T-helper 17 cell (primary cell): ENCODE results near the gene TMEM178B. TPM values are rescaled to one million over a fixed set of nuclear protein-coding genes. Genes with fewer than 3 reads are reported as not detected.

ENCODE experiments used
- ATAC-seq: fragments of 150-1000 bp; cut with Tn5 transposase; 2 replicates; pipeline ENCODE4 v1.10.0; 2021; ENCODE audit warnings: mild to moderate bottlenecking, moderate library complexity
- DNase-seq, 3 donors: peaks; one replicate each; pipeline versions ENCODE4 v3.0.0 to v3.0.0-alpha.2; 2020 to 2021
- H3K9me3 ChIP-seq: one replicate; pipeline ENCODE4 v1.7.0; 2013; ENCODE audit warnings: low read length, mild to moderate bottlenecking; ENCODE audit not compliant: control insufficient read depth, poor library complexity, severe bottlenecking
- H3K27ac Mint-ChIP-seq: one replicate; pipeline ENCODE4 v1.8.0; 2022; ENCODE audit warnings: mild to moderate bottlenecking, moderate library complexity, mixed read lengths
- H3K27me3 Mint-ChIP-seq: one replicate; pipeline ENCODE4 v1.8.0; 2022; ENCODE audit warnings: mixed read lengths
- H3K36me3 Mint-ChIP-seq: one replicate; pipeline ENCODE4 v1.8.0; 2022; ENCODE audit warnings: low read depth, mixed read lengths
- H3K4me1 Mint-ChIP-seq: one replicate; pipeline ENCODE4 v1.8.0; 2022; ENCODE audit warnings: mild to moderate bottlenecking, mixed read lengths
- H3K4me3 Mint-ChIP-seq: one replicate; pipeline ENCODE4 v1.8.0; 2022; ENCODE audit warnings: mild to moderate bottlenecking, moderate library complexity, mixed read lengths
- total RNA-seq, 4 donors: library from RNA in 2 of 4; stranded (reverse) in 2 of 4; gene quantifications; one replicate each; pipeline ENCODE4 v1.2.3 and lab custom pipeline; 2022 to 2026

Gene TMEM178B
- total RNA-seq, 2 donors from 2014 or later, result 0.90 to 0.96 TPM

DNA sequence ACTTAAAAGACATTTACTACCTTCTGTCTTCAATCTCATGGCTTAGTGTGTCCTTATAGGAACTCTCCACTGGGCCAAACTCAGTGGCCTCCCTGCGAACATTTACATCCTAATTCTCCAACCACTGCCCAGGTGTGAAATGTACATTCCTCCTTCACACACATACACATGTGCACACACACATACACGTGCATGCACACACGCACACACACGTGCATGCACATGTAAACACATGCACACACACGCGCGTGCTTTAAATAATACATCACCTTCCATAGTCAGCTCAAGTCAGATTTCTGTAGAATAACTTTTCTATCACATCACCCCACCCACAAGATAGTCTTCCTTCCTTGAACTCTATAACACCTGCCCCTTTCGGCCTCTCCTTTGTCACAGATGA is 216.5 kb downstream of the TMEM178B start:
- Mint-ChIP-seq H3K36me3 (no peaks in the 10 kb centered on the region), H3K4me1 (peaks cover 2% of the 10 kb centered on the region)
- no peak for ATAC-seq

DNA sequence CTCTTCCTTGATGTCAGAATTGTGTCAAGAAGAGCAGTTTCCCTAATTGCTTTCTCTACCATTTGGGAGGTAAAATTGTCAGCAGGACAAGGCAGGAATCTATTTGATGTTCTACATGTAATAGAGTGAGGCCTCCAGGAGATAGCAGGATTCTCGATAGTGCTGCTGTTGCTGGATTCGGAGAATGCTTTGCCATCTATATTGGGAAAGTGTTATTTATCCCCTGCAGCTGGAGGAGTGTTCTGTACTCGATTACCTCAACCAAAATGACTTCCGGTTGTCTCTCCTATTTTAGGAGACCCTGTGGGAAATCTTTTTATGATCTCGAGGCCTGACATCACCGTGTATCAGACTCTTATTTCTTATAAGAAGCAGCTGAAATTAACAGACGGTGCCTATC is 217.1 kb downstream of the TMEM178B start:
- H3K27ac Mint-ChIP-seq, result no peak overlapping the region
- ATAC-seq (no peak), DNase-seq (no peak)
- H3K27me3 Mint-ChIP-seq, result peaks cover 26% of the 10 kb centered on the region
- no peak overlapping the region for H3K4me3 Mint-ChIP-seq
- no peaks in the 10 kb centered on the region for H3K9me3 ChIP-seq
- no peaks in the 10 kb centered on the region for H3K36me3 Mint-ChIP-seq
- peaks cover 2% of the 10 kb centered on the region for H3K4me1 Mint-ChIP-seq

More for the DNA sequence above, 216.5 kb downstream of the TMEM178B start:
- no peak overlapping the region for H3K27ac Mint-ChIP-seq
- DNase-seq, result no peak
- peaks cover 26% of the 10 kb centered on the region for H3K27me3 Mint-ChIP-seq
- H3K9me3 ChIP-seq, result no peaks in the 10 kb centered on the region
- H3K4me3 Mint-ChIP-seq, result no peak overlapping the region

DNA sequence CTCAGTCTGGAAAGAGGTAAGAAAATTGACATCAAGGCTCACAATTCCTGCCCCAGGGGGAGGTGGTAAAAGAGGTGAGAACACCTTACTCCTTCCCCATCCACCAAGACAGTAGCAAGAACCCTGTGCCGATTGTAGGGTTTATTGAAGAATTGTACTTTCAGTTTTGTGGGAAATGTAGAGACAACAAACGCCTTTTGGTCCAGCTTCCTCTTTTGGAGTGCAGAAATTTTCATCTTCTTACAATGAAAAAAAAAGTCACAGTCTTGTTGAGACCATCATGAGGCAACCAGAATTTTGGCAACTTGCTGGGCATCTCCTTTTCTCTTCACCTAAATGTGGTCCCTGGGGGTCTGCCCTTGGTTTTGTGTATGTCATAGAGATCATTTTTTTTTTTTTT is 217.7 kb downstream of the TMEM178B start:
- no peak overlapping the region for H3K4me3 Mint-ChIP-seq
- H3K27ac Mint-ChIP-seq, result no peak overlapping the region
- ATAC-seq, result no peak
- no peaks in the 10 kb centered on the region for H3K9me3 ChIP-seq
- H3K36me3 Mint-ChIP-seq, result no peaks in the 10 kb centered on the region
- no peak for DNase-seq
- H3K27me3 Mint-ChIP-seq, result peaks cover 26% of the 10 kb centered on the region
- H3K4me1 Mint-ChIP-seq, result peaks cover 2% of the 10 kb centered on the region

DNA sequence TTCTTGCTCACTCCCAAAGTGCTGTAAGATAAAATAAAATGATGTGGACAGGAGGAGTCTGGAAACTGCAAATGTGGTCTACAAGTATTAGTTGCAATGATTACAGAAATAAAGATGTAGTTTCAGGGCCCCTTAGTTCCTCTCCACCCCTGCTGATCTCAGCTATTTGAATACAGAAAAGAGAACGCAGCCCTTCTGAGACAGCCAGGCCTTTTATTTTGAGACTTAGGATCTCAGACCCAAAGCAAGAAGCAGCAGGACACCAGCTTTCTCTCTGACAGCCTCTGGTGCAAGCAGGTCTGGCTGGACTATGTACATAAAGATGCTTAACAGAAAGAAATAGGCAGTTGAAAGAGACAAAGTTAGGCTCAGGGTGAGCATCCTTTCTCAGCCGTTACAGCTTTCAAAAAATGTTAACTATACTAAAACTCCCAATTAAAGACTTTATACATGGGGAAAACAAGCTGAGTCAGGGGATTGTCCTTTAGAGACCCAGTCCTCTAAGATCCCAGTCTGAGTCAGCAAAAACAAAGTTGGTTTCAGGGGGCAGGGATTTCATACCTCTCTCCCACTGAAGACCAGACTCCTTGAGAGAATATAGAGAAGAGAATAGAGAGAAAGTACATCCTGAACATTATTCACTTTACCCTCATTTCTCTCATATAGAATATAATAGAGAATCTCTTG is 220.4 kb downstream of the TMEM178B start:
- no peaks in the 10 kb centered on the region for H3K36me3 Mint-ChIP-seq
- H3K9me3 ChIP-seq, result no peaks in the 10 kb centered on the region
- H3K4me3 Mint-ChIP-seq, result no peak overlapping the region
- H3K4me1 Mint-ChIP-seq, result peaks cover 2% of the 10 kb centered on the region
- DNase-seq, result no peak
- H3K27me3 Mint-ChIP-seq, result peaks cover 13% of the 10 kb centered on the region
- H3K27ac Mint-ChIP-seq, result no peak overlapping the region
- no peak for ATAC-seq

DNA sequence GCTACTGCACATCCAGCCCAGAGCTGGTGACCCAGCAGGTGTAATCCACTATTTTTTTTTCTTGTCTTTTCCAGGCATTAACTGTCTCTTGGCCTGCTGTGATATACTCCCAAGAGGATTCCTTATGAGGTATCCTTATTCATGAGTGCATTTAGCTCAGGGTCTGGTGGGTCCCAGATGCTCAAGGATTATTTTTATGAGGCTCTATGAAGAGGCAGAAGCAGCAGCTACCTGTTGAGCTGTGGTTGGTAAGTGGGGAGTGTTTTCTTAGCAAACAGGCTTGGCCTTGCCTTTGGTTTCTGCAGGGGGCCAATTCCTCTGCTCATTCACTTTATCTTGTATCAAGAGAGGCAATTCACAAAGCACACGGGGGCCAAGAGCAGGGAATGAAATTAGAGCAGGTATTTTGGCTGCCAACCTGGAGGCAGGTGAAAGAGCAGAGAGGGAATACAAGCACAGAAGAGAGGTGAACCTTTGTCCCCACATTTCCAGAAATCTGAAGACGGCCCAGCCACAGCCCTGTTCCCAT is 221.6 kb downstream of the TMEM178B start:
- DNase-seq, result no peak
- Mint-ChIP-seq H3K27me3 (peaks cover 10% of the 10 kb centered on the region), H3K36me3 (no peaks in the 10 kb centered on the region), H3K4me3 (no peak overlapping the region), H3K4me1 (peaks cover 2% of the 10 kb centered on the region), H3K27ac (no peak overlapping the region)
- no peak for ATAC-seq
- H3K9me3 ChIP-seq, result no peaks in the 10 kb centered on the region

DNA sequence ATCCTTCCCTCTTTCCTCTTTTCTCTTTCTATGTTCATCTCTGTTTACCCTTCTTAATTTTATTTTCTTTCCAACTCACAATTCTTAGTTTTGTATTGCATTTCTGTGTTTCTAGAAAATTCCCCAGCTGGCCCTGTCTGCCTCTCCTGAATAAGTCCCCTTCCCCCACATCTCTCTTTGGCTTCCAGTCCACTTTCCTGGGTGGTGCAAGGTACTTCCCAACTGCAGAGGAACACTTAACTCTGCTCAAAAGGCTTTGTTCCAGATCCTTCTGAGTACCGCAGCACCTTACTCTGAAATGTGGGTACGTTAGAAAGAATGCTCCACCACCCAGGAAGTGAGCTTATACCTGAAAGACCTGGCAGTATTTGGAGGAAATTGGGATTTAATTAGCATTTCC is 227.0 kb downstream of the TMEM178B start:
- peaks cover 6% of the 10 kb centered on the region for H3K27me3 Mint-ChIP-seq
- no peaks in the 10 kb centered on the region for H3K36me3 Mint-ChIP-seq
- no peak overlapping the region for H3K4me3 Mint-ChIP-seq
- DNase-seq (no peak), ATAC-seq (no peak)
- no peaks in the 10 kb centered on the region for H3K4me1 Mint-ChIP-seq
- no peak overlapping the region for H3K27ac Mint-ChIP-seq
- no peaks in the 10 kb centered on the region for H3K9me3 ChIP-seq

DNA sequence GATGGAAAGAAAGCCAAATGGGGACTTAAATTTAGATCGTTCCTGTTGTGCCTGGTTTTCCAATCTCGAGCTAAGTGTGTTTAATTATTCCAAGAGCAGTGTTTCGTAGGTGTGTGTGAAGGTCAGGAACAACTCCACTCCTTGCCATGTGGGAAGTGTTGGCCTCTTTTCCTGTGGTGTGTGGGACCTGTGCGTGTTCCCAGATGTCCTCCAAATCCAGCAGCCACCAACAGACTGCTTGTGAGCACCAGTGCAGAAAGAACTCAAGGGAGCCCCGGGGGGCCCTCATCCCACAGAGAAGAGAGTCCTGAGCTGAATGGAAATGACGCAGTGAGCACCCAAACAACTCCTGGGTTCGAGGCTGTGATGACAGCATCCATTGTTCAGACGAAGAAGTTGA is 227.7 kb downstream of the TMEM178B start:
- no peak overlapping the region for H3K27ac Mint-ChIP-seq

DNA sequence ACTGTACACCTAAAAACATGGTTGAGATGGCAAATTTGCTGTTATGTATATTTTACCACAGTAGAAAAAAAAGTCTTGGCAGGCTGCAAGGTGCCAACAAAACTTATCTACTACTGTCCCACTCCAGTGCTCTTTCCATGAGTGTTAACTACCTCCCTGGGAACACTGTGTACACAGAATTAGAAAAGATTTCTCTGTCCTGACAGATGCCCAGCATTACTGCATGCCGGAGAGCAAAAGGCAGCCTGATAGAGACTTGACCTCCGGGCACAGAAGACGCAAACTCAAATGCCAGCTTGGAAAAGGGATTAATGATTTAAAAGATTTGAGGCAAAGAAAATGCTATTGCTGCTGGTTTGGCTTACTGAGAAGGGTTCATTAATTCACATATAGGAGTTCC is 228.8 kb downstream of the TMEM178B start:
- Mint-ChIP-seq H3K27me3 (peaks cover 6% of the 10 kb centered on the region), H3K27ac (no peak overlapping the region), H3K36me3 (no peaks in the 10 kb centered on the region), H3K4me1 (no peaks in the 10 kb centered on the region), H3K4me3 (no peak overlapping the region)
- no peak for ATAC-seq
- no peak for DNase-seq
- H3K9me3 ChIP-seq, result no peaks in the 10 kb centered on the region

More for the DNA sequence above, 227.7 kb downstream of the TMEM178B start:
- Mint-ChIP-seq H3K36me3 (no peaks in the 10 kb centered on the region), H3K27me3 (peaks cover 6% of the 10 kb centered on the region), H3K4me3 (no peak overlapping the region), H3K4me1 (no peaks in the 10 kb centered on the region)
- H3K9me3 ChIP-seq, result no peaks in the 10 kb centered on the region
- ATAC-seq, result no peak
- DNase-seq, result no peak

DNA sequence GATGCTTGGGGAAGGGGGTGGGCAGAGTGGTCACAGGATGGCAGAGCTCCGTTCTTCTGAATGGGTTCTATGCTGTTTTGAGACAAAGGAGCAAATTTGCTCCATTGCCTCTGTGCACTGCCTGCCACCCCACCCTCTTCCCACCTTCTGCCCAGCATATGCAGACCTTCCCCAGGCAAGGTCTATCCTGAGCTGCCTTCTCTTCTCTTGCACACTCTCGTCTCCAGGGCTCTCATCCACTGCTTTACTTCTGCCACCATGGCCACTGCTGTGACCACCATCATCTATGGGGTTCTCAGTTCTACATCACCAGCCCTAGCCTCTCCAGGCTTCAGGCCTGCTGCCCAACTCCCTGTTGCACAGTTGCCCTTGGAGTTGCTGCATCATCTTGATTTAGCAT is 230.4 kb downstream of the TMEM178B start:
- H3K27me3 Mint-ChIP-seq, result peaks cover 6% of the 10 kb centered on the region
- no peak overlapping the region for H3K27ac Mint-ChIP-seq
- no peak for ATAC-seq
- H3K9me3 ChIP-seq, result no peaks in the 10 kb centered on the region
- no peak overlapping the region for H3K4me3 Mint-ChIP-seq
- H3K4me1 Mint-ChIP-seq, result no peaks in the 10 kb centered on the region
- no peak for DNase-seq
- H3K36me3 Mint-ChIP-seq, result no peaks in the 10 kb centered on the region

DNA sequence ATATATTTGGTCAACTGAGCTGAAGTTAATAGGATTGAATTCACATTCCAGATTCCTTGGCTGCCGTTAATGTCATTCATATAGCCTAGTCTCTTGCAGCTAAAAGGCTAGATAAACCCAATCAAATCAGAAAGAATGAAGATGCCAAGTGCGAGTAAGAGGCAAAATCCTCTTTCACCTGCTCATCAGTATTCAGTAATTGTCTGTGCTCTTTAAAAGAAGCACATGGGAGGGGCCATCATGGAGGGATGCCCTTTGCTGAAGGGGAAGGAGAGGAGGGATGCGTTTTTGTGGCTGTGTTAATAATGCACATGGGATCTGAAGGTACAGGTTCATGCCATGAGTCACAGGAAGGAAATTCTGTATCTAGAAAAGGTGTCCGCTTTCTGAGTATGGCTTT is 232.2 kb downstream of the TMEM178B start:
- Mint-ChIP-seq H3K4me1 (no peaks in the 10 kb centered on the region), H3K27me3 (peaks cover 6% of the 10 kb centered on the region), H3K36me3 (no peaks in the 10 kb centered on the region), H3K4me3 (no peak overlapping the region), H3K27ac (no peak overlapping the region)
- no peak for DNase-seq
- no peak for ATAC-seq
- no peaks in the 10 kb centered on the region for H3K9me3 ChIP-seq

DNA sequence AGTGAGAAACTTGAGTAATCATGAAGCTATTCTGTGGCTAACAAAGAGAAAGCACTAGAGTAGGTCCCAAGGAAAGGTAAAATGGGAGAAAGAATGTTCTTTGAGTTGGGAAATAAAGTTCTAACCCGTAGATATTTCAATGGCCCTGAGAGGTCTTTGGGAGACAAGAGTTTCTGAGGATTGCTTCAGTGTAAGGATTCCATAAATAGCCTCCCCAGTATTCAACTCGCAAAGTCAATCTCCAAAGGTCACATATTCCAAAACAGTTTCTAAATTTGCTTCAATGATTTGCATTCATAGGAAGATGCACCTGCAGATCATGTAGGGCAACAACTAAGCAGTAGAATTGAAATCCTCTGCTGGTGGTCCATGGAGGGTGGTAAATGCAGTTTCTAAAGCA is 238.5 kb downstream of the TMEM178B start:
- Mint-ChIP-seq H3K4me3 (no peak overlapping the region), H3K36me3 (no peaks in the 10 kb centered on the region), H3K4me1 (no peaks in the 10 kb centered on the region), H3K27me3 (no peaks in the 10 kb centered on the region), H3K27ac (no peak overlapping the region)
- ATAC-seq (no peak), DNase-seq (no peak)
- H3K9me3 ChIP-seq, result no peaks in the 10 kb centered on the region

DNA sequence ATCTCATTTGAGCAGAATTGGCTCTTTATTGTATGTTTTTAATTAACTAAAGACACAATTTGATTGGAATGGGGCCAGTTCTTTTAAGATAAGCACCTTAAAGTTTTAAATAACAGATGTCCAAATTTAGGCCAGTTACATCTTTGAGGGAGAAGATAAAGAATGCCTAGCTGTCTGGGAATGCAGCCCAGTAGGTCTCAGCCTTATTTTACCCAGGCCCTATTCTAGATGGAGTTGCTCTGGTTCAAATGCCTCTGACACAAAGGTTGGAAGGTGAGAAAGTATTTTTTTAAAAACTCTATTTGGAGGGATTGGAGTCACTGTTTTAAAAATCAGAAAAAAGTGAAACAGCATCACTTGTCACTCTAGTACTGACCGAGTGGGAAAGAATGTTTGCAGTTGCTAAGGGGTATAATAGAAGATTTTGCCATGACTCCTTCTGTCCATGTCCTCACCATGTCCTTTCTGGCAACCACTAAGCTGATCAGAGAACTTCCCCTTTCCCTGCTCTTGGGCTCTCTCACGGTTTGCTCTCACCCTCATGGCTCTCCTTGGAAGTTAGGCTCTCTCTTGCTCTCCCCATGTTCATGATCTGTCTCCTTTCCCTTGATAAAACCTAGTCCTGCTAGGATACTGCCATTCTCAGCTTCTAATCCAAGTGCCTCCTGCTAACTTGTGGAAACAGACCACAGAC is 239.1 kb downstream of the TMEM178B start:
- ATAC-seq, result no peak
- no peak for DNase-seq
- Mint-ChIP-seq H3K4me3 (no peak overlapping the region), H3K27me3 (no peaks in the 10 kb centered on the region), H3K36me3 (no peaks in the 10 kb centered on the region), H3K27ac (no peak overlapping the region), H3K4me1 (no peaks in the 10 kb centered on the region)
- no peaks in the 10 kb centered on the region for H3K9me3 ChIP-seq

DNA sequence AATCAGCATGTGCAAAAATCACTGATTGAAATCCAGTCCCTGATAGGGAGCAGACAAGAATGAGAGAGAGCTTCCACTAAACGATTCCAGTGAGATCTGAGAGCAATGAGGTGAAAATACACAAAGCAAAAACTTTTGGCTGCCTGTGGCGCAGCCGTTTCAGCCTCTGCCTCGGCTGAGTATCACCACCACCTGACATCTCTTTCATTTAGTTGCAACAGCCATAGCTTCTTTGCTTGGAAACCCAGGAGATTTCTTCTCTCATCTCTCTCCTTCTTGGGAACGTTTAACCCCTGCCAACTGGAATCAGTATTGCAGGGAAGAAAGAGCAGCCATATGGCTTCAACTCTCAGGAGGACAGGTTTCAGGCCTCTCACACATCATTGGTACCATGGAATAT is 240.0 kb downstream of the TMEM178B start:
- Mint-ChIP-seq H3K27ac (no peak overlapping the region), H3K27me3 (no peaks in the 10 kb centered on the region), H3K4me3 (no peak overlapping the region), H3K4me1 (no peaks in the 10 kb centered on the region), H3K36me3 (no peaks in the 10 kb centered on the region)
- no peak for DNase-seq
- H3K9me3 ChIP-seq, result no peaks in the 10 kb centered on the region
- no peak for ATAC-seq
